ENCODE results near the gene HOXC10.

GRCh38 chr12:53998900-53999236 is 13.9 kb downstream of the HOXC10 start:
- TF ChIP-seq CTCF (IDR thresholded peaks at IDR 0.05) (no peak), POLR2A (IDR thresholded peaks at IDR 0.05) (no peak), EP300 (IDR thresholded peaks at IDR 0.05) (no peak)

Measured in ovary (tissue), 3 donors.